ENCODE data around the gene PTPRU.

Gene PTPRU

DNA sequence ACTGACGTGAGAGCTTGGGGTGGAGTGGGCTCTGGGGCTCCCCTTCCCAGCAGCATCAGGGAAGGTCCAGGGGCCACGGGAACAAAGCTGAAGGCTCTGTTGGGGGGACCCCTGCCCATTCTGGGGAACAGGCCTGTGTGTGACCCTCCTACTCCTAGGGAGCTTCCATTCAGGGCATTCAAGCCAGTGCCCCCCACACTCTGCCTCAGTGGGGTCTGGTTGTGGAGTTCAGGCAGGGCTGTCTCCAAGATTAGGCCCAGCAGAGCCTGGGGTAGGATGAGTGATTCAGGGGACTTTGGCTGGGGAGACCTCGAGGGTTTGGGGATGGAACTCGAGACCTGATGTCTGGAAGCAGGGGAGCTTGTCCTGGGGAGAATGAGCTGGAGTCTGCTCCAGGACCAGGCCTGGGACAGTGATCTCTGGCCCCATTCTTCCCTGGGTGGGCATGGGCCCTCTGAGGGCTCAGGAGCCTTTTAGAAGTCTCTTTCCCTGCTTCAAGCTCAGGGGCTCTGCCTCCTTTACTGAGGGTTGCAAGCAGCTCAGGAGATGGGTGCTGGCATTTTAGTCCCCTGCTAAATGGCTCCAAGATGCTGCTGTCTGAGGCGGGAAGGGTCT is 81.7 kb downstream of the PTPRU start:
- no peak for DNase-seq (ENCODE audit: low spot score)

DNA sequence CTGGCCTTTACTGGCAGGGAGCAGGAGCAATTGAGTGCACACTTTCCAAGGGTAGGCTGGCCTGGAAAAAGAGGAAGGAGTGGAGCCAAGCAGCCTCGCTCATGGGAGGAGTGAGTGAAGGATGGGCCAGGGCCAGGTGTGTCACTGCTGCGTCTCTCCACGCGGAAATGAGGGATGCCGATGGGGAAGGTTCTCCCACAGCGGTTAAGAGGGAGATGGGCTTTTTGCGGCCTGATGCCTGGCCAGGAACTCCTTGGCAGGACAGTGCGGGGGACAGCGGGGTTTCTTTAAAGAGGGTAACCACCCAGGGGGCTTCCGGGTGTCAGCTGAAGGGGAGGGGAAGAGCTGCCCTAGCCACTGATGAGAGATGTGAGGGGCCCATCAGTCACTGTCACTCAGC is 82.4 kb downstream of the PTPRU start:
- DNase-seq (ENCODE audit: low spot score), result no peak

DNA sequence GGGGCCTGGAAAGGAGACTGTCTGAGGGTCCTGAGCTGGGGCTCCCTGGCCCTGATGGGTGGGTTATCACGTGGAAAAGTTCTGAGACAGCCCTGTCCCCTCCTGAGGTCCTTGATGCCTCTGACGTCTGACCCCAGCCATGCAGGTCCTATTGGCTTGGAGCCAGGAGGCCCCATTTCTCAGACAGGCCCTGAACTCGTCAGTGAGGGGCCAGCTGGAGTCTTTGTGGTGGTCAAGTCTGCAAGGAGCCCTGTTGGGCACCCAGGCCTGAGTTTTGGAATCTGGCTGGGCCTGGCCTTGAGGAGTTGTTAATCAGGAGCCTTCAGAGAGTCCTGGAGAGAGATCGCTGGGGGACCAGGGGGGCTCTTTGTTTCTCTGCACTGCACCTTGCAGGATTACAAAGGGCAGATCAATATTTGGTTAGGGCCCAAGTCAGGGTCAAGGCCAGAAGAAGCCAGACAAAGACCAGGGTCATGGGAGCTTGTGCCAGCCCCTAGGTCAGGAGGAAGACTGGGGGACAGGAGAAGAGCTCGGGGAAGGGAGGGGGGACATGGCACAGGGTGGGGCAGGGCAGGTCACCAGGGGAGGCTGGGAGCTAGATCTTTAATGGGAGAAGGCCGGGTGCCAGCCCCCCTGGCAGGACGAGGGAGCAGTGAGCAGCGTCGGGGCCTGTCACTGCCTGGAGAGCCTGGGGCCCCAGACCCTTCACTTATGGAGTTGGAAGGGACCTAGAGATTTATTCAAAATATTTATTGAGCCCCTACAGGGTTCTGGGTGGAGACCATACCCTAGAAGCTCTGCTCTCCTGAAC is 83.2 kb downstream of the PTPRU start:
- no peak for DNase-seq (ENCODE audit: low spot score)

DNA sequence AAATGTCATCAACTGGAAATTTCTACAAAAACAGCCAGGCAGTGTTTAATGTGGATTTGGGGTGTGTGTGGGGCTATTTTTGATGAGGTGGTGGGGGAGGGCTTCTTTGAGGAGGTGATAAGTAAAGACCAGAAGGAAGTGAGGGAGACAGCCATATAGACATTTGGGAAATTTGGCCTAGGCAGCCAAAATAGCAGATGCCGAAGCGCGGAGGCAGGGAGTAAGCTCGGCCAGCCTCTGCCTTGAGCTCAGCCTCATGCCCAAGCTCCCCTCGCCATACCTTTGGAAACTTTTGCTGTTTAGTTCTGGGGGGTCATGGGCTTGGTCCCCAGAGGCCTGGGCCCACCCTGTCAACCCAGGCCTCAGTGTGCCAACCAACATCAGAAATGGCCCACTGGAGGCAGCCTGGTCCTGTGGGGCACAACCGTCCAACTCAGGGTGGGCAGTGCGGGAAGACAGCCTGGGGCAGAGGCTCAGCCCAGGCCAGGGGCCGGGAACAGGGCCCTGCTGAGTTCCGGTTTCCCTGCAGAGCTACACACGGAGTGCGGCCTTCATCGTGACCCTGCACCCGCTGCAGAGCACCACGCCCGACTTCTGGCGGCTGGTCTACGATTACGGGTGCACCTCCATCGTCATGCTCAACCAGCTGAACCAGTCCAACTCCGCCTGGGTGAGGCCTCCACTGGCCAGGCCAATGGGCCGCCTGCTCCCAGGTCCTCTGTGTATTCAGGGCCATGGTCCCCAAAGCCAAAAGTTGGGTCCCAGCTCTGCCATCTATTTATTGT is 84.0 kb downstream of the PTPRU start:
- no peak for DNase-seq (ENCODE audit: low spot score)

DNA sequence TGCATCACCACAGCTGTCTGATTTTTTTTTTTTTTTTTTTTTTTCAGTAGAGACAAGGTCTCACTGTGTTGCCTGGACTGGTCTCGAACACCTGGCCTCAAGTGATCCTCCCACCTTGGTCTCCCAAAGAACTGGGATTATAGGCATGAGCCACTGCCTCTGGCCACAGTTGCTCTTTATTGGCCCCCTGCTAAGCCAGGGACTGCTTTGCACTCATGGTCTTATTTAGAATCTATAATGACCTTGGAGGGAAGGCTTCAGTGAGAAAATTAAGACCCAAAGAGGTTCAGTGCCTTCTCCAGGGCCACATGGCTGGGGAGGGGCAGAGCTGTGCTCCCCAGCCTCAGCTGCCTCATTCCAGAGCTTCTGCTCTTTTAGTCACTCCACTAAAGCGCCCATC is 84.9 kb downstream of the PTPRU start:
- no peak for DNase-seq (ENCODE audit: low spot score)

DNA sequence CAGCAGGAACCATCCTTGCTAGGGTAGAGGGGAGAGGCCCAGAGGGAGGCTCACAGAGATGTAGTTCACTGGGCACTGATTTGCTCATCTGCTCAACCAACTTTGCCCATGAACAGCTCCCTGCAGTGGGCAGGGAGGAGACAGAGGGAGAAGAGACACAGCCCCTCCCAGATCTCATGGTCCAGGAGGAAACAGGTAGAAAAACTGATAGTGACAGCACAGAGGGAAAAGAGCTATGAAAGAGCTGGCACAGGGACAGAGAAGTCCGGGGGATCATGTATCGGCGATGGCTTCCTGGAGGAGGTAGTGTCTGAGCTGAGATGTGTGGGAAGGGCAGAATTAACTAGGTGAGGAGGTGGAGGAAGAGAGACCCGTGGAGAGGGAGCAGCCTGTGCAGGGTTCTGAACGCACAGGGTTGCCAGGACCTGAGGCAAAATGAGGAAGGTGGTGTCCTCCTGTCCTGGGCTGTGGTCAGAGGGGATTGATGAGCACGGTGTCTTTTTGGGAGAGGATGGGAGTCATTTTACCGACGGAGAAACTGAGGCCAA is 85.9 kb downstream of the PTPRU start:
- DNase-seq (ENCODE audit: low spot score), result no peak

DNA sequence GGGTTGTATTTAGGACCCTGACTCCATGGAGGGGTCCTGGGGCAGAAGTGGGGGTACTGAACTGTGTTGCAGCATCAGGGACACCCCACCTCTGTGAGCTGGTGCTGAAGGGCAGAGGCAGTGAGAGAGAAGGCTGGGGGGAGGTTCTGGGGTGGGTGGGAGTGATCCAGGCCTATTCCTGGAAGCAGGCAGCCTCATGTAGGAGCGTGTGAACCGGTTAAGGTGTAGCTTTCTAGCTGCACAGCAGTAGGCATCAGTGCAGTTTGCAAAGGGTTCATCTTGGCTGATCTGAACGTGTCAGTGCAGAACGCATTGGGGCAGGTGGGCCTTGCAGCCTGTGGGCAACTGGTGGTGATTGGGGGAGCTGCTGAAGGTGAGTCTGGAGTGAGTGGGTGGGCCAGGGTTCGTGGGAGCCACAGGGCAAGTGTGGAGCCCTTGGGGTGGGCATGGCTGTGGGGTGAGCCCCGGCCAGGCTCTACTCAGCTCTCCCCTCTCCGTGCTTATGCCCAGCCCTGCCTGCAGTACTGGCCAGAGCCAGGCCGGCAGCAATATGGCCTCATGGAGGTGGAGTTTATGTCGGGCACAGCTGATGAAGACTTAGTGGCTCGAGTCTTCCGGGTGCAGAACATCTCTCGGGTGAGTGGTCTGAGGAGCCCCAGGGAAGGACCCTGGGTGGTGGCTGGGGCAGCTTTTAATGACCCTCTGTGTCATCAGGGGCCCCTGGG is 86.7 kb downstream of the PTPRU start:
- no peak for DNase-seq (ENCODE audit: low spot score)

DNA sequence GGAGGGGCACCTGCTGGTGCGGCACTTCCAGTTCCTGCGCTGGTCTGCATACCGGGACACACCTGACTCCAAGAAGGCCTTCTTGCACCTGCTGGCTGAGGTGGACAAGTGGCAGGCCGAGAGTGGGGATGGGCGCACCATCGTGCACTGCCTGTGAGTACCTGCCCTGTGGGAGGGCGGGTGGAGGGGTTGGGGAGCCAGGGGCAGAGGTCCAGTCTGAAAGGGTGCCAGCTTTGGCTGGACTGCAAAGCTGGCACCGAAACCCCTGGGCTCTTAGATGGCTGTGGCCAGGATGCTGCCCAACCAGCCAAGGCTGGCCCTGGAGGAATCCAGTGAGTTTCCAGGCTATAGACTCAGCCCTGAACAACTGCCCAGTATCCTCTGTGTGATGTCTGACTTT is 87.3 kb downstream of the PTPRU start:
- DNase-seq (ENCODE audit: low spot score), result no peak

DNA sequence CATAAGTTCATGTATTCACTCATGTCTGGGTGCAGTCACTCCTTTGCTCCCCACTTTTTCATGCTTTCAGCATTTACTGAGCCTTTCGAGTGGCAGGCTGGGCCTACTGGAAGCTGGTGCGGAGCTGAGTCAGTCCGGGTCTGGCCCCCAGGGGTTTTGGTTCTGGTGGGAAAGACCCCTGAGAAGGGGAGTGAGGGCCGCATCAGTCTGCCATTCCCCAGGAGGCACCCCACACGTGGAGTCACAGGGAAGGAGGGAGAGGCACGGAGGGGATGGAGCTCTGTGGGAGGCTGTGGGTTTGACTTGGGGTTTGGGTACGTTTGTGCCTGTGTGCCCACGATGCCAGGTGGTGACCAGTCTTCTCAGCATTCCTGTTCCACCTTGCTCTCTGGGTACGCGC is 87.9 kb downstream of the PTPRU start:
- DNase-seq (ENCODE audit: low spot score), result no peak

DNA sequence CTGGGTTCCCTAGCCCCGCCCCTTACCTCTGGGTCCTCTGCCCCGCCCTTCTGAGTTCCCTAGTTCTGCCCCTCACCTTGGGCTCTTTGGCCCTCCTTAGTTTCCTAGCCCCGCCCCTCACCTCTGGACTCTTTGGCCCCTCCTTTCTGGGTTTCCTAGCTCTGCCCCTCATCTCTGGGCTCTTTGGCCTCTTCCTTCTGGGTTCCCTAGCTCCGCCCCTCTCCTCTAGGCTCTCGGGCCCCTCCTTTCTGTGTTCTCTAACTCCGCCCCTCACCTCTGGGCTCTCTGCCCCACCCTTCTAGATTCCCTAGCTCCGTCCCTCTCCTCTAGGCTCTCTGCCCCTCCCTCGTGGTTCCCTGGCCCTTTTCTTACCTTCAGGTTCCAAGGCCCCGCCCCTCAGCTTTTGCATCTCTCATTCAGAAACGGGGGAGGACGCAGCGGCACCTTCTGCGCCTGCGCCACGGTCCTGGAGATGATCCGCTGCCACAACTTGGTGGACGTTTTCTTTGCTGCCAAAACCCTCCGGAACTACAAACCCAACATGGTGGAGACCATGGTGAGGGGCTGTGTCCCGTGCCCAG is 88.5 kb downstream of the PTPRU start:
- DNase-seq (ENCODE audit: low spot score), result no peak

DNA sequence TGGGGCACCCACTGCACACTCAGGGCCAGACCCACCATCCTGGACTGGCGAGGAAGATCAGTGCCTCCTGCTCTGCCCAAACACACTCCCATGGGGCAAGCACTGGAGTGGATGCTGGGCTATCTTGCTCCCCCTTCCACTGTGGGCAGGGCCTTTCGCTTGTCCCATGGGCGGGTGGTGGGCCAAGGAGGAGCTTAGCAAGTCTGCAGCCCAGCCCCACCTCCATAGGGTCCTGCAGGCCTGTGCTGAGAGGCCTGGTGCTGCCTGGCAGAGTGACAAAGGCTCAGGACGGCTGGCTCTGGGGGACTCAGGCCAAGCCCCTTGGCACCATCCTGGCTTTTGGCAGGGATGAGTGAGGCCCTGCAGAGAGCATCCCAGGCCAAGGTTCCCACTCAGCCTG is 89.4 kb downstream of the PTPRU start:
- DNase-seq (ENCODE audit: low spot score), result no peak

DNA sequence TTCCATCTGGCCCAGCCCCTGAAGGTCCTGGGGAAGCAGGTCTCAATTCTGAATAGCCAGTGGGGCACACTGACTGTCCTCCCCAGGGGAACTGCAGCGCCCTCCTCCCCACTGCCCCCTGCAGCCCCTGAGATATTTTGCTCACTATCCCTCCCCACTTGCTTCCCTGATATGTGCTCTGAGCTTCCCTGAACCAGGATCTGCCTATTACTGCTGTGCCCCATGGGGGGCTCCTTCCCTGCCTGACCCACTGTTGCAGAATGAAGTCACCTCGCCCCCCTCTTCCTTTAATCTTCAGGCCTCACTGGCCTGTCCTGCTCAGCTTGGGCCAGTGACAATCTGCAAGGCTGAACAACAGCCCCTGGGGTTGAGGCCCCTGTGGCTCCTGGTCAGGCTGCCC is 89.8 kb downstream of the PTPRU start:
- DNase-seq (ENCODE audit: low spot score), result no peak

DNA sequence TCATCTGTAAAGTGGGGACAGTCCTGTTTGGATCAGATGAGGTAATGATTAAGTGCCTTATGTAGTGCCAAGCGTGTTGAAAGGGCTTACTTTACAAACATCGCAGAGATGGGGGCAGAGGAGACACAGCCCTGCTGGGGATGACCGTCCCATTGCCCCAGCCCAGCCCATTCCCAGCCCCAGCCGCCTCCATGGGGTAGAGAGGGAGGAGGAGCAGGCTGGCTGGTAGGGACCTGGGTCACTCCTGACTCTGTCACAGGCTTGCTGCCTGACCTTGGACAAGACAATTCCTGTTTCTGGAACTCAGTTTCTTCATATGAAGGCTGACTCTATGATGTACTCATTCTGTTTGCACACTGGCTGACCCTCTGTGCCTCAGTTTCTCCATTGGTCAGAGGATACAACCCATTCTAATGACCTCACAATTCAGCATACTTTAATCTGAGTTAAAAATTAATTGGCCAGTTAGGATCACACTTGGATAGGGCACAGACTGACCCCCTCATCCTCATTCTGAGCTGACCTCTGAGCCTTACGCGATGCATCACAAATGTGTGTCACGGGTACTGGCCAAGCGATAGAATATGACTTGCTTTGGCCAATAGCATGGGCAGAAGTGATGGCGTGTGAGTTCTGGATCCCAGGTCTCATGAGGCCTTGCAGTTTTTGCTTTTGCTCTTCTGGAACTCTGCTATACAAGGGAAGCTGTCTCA is 91.1 kb downstream of the PTPRU start:
- DNase-seq (ENCODE audit: low spot score), result no peak

DNA sequence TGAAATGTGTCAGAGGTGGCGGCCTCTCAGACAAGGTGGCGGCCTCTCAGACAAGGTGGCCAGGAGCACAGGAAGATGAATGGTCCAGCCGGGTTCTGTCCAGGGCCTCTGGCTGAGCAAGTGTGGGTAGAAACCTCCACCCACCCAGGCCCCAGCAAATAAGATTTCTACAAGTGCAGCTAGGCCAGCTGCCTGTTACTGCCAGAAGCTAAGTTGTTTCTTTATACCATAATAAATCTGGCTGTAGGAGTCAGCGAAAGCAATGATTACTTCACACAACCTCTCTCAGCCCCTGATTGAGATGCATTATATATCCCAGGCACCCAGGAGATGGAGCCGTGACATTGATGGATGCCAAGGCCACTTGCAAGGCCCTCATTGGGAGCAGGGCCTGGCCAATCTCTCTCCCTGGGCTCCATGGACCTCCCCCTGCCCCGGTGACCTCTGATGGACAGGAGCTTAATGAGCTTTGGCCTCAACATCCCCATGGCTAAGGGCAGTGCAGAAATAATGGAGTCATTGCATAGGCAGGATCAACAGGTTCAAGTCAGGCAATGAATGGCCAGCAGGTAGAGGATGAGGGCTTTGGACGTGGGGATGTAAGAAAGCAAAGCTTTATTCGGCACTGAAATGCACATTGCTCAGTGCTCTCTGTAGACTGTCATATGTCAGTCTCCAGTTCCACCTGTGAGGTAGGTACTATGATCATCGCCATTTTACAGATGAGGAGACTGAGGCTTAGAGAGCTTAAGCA is 92.9 kb downstream of the PTPRU start:
- no peak for DNase-seq (ENCODE audit: low spot score)

DNA sequence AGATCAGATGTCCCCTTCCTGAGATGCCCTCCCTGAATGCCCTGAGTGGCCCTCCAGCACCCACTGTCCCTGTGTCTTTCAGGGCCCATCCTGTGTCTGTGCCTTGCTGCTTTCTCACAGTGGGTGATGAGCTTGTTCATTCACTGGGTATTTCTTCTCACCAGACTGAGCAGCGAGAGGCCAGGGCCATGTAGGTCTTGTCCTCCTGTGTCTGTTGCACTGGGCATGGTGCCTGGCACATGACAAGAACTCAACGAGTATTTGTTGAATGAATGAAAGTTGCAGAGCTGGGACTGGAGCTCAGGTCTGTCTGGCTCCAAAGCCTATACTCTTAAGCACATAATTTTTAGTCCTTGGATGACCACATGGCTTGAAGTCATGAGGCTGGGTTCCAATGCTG is 93.8 kb downstream of the PTPRU start:
- DNase-seq (ENCODE audit: low spot score), result no peak

DNA sequence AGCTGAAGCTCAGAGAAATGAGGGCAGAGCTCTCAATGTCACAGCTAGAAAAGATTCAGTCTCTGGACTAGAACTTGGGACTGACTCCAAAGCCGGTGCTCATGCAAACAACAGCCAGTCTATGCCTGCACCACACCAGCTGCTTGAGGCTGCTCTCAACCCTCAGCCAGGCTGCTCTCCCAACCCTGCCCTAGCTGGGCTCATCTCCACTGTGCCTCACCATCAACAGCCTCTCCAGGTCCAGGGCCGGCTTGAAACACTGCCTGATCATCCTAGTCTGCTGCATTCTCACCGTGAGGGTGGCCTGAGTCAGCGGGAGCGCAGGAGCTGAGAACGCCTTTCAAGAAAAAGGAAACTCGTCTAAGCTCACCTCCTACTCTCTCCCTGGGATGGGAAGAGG is 94.5 kb downstream of the PTPRU start:
- DNase-seq (ENCODE audit: low spot score), result no peak

DNA sequence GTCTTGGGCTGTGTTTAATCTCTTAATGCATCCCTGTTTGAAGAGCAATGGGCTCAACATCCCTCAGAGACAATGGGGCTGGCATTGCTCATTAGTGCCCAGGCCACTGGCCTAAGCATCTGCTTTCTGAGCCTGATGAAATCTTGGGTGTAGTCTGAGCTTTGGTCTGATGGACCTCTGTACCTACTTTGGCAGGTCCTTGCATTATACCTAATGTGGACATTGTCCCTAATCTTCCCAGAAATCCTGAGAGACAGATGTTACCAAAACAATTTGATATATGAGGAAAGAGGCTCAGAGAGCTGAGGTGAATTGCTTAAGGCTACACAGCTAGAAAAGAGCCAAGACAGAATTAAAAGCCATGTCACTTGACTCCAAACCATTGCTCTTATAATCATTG is 95.0 kb downstream of the PTPRU start:
- no peak for DNase-seq (ENCODE audit: low spot score)

DNA sequence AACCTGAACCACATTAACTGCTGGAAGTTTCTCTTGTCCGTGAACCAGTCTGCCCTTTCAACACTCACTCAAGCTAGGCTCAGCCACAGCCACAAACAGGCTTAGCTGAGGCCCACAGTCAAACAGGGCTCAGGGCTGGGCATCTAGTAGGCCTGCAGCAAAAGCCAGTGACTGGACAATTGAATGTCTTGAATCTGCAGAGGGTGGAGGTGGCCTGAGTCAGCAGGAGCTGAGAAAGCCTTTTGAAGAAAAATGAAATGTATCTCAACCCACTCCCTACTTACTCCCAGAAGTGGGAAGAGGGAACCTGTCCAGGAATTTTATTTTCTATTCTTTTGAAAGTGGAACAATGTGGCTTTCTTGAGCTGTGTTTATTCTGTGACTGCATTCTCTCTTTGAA is 95.4 kb downstream of the PTPRU start:
- DNase-seq (ENCODE audit: low spot score), result no peak

DNA sequence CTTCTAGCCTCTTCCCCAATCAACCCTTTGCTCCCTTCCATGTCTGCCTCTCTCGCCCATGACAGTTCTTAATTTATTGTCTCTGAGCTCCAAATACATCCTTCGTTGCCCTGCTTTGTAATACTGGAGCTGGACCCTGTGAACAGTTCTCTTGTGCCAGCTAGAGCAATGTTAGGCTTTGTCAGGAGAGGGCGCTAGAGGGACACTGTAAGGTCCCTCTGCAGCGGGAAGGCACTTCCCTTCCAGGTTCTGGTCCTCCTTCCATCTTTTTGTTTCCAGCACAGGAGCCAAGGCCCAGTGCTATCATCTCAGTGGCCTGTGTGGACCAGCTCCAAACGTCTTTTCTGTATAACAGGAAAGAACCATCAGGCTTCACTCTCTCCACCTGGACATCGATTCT is 95.9 kb downstream of the PTPRU start:
- DNase-seq (ENCODE audit: low spot score), result no peak

DNA sequence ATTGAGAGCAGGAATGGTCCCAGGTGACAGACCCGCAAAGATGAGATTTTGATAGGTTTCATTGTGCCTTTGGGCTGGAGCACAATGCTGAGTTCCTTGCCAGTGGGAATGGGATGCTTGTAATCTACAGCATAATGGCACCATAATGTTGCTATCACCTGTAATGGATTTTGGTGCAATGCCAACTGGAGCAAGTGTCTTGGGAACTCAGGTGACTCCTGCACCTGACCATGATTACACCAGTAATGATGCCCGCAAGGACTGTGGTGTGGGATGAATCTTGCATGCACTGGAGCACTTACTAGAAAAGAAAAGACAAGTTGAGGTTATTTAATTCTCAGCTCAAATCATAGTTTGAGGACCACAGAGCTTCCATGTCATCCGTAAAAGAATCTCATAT is 96.7 kb downstream of the PTPRU start:
- DNase-seq (ENCODE audit: low spot score), result no peak

Measured in AG08396 (cell line).